Activated CD4-positive, alpha-beta T cell treated with anti-CD3 and anti-CD28 coated beads, Interleukin-2, amount 10 ng/mL, durations not matched to agents 24 days and 14 days (primary cell): Measurements from ENCODE around the gene RAD51B. TPM values are rescaled to one million over a fixed set of nuclear protein-coding genes. Genes with fewer than 3 reads are reported as not detected.

Experiments used
- DNase-seq: peaks from one replicate; pipeline ENCODE4 v3.0.0; 2022
- H3K27ac Mint-ChIP-seq: one replicate; pipeline ENCODE4 v1.8.0; 2022; ENCODE audit warnings: mild to moderate bottlenecking, mixed read lengths
- H3K27me3 Mint-ChIP-seq: one replicate; pipeline ENCODE4 v1.8.0; 2022; ENCODE audit warnings: mixed read lengths
- H3K36me3 Mint-ChIP-seq: one replicate; pipeline ENCODE4 v1.8.0; 2022; ENCODE audit warnings: low read depth, mild to moderate bottlenecking, mixed read lengths
- H3K4me1 Mint-ChIP-seq: one replicate; pipeline ENCODE4 v1.8.0; 2021; ENCODE audit warnings: mixed read lengths
- H3K4me3 Mint-ChIP-seq: one replicate; pipeline ENCODE4 v1.8.0; 2022; ENCODE audit warnings: mild to moderate bottlenecking, moderate library complexity, mixed read lengths
- H3K9me3 Mint-ChIP-seq: one replicate; pipeline ENCODE4 v1.8.0; 2021; ENCODE audit warnings: mixed read lengths
- intact Hi-C: fragments of 100-400 bp; cut with micrococcal nuclease; formaldehyde crosslinking; loops from one replicate; pipeline ENCODE4 v1.15.1; 2023
- total RNA-seq: library from RNA; stranded (reverse); gene quantifications from 2 replicates; pipeline ENCODE4 v1.2.3, GENCODE V29; 2022

The RAD51B gene
- total RNA-seq, 1 donor from 2014 or later: 29.3 TPM

DNA sequence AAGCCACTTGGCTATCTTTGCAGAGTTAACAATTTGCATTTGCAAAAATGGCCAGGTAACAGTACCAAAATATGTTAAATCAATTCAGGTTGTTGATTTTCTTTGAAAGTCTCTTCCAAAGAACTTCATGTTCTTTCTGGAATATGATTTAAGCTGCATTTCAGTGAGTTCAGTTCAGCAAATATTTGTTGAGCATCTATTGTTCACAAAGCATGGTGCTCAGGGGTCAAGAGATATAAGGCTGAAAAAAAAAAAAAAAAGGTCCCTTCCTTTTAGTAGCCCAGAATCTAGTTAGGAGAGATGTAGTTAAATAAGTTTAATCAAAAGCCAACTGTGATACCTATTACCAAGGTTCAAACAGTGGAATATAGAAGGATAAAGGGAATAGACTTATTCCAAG is 656.2 kb downstream of the RAD51B start:
- H3K27me3 Mint-ChIP-seq: no peaks in the 10 kb centered on the region
- peaks cover 3% of the 10 kb centered on the region for H3K4me1 Mint-ChIP-seq
- no peaks in the 10 kb centered on the region for H3K36me3 Mint-ChIP-seq
- H3K27ac Mint-ChIP-seq: no peak overlapping the region
- no peak overlapping the region for H3K4me3 Mint-ChIP-seq
- H3K9me3 Mint-ChIP-seq: no peaks in the 10 kb centered on the region
- DNase-seq: no peak
- intact Hi-C loops: no loop called here

GRCh38 chr14:68476212-68477109 is 656.9 kb downstream of the RAD51B start:
- intact Hi-C loops: no loop called here
- Mint-ChIP-seq H3K27ac (no peak overlapping the region), H3K4me1 (peaks cover 7% of the 10 kb centered on the region), H3K27me3 (no peaks in the 10 kb centered on the region), H3K4me3 (no peak overlapping the region), H3K36me3 (peaks cover 4% of the 10 kb centered on the region), H3K9me3 (no peaks in the 10 kb centered on the region)
- DNase-seq: no peak

GRCh38 chr14:68477110-68477455 is 657.5 kb downstream of the RAD51B start:
- Mint-ChIP-seq H3K27ac (no peak overlapping the region), H3K27me3 (no peaks in the 10 kb centered on the region), H3K4me3 (no peak overlapping the region), H3K4me1 (peaks cover 5% of the 10 kb centered on the region), H3K9me3 (no peaks in the 10 kb centered on the region), H3K36me3 (peaks cover 5% of the 10 kb centered on the region)
- DNase-seq: no peak
- intact Hi-C loops: no loop called here

- Mint-ChIP-seq H3K4me1 (peaks cover 8% of the 10 kb centered on the region), H3K27me3 (no peaks in the 10 kb centered on the region), H3K36me3 (peaks cover 5% of the 10 kb centered on the region), H3K27ac (no peak overlapping the region), H3K4me3 (no peak overlapping the region), H3K9me3 (no peaks in the 10 kb centered on the region)
- intact Hi-C loops: no loop called here
- no peak for DNase-seq
These were observed 658.0 kb downstream of the RAD51B start for GRCh38 chr14:68477461-68478085.

DNA sequence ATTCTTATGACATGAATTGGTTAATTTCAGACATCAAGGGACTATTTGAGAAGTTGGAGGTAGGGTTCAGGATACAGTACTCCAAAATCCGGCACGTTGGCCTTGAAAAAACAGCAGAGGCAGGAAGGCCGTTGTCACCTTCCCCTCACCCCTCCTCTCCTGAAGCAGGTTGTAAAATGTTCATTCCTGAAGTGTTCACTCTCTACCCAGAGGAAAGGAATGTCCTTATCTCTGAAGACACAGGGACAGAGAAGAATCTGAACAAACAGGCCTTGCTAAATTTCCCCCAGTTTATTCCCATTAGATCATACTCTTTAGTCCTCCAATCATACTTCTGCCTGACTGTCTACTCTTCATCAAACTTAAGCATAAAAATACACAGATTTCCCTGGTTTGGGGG is 659.7 kb downstream of the RAD51B start:
- H3K27ac Mint-ChIP-seq: no peak overlapping the region
- no peak for DNase-seq
- intact Hi-C loops: no loop called here
- H3K9me3 Mint-ChIP-seq: no peaks in the 10 kb centered on the region
- no peak overlapping the region for H3K4me3 Mint-ChIP-seq
- peaks cover 5% of the 10 kb centered on the region for H3K36me3 Mint-ChIP-seq
- peaks cover 23% of the 10 kb centered on the region for H3K4me1 Mint-ChIP-seq
- no peaks in the 10 kb centered on the region for H3K27me3 Mint-ChIP-seq

GRCh38 chr14:68482018-68482417 is 662.4 kb downstream of the RAD51B start:
- intact Hi-C loops: loop anchor here (2.0 to 10.0 kb wide), 3 partner anchors 13 to 310 kb away; partner anchors contain the start of gene ZFP36L1
- Mint-ChIP-seq H3K27ac (no peak overlapping the region), H3K27me3 (no peaks in the 10 kb centered on the region), H3K36me3 (peaks cover 5% of the 10 kb centered on the region), H3K4me3 (no peak overlapping the region), H3K4me1 (peaks cover 32% of the 10 kb centered on the region), H3K9me3 (no peaks in the 10 kb centered on the region)
- no peak for DNase-seq

DNA sequence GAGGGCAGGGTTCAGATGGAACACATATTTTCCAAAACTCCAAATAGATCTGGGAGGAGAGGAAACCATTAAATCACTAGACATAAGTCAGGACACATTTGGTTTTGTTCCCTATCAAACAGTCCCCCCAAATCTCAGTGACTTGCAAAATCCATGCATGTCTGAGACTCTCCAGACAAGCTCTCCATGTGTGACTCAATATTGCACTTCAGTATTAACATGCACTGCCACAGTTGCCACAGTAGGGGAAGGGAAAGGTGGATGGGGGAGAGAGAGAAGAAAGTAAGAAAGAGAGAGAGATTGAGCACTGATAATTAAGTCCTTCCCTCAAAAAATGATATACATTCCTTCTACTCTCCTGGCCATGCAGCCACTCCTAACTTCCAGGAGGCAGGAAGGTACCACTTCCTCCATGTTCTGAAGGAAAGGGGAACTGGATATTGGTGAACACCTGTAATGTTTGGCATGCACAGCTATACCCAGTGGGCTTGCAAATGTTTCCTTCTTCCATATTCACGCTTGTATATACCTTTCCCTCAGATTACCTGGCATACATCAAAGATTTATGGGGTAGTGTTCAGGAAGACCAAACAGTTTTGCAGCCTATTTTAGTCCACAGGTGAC is 663.3 kb downstream of the RAD51B start:
- intact Hi-C loops: loop anchor here (2.0 to 10.0 kb wide), 3 partner anchors 14 to 309 kb away; partner anchors contain the start of gene ZFP36L1
- H3K27me3 Mint-ChIP-seq: no peaks in the 10 kb centered on the region

GRCh38 chr14:68486033-68486732 is 666.6 kb downstream of the RAD51B start:
- intact Hi-C loops: loop anchor here (5.0 to 10.0 kb wide), 2 partner anchors 241 to 356 kb away; no protein-coding TSS in a partner anchor
- Mint-ChIP-seq H3K4me1 (peaks cover 36% of the 10 kb centered on the region), H3K36me3 (peaks cover 4% of the 10 kb centered on the region), H3K9me3 (no peaks in the 10 kb centered on the region), H3K27me3 (no peaks in the 10 kb centered on the region), H3K27ac (no peak overlapping the region), H3K4me3 (no peak overlapping the region)
- DNase-seq: no peak

More for the DNA sequence above, 663.3 kb downstream of the RAD51B start:
- H3K9me3 Mint-ChIP-seq: no peaks in the 10 kb centered on the region
- DNase-seq: no peak
- H3K36me3 Mint-ChIP-seq: peaks cover 5% of the 10 kb centered on the region
- H3K27ac Mint-ChIP-seq: no peak overlapping the region
- H3K4me3 Mint-ChIP-seq: peak overlapping the region; percentile 5
- H3K4me1 Mint-ChIP-seq: peaks cover 34% of the 10 kb centered on the region

GRCh38 chr14:68486809-68487208 is 667.2 kb downstream of the RAD51B start:
- Mint-ChIP-seq H3K9me3 (no peaks in the 10 kb centered on the region), H3K4me3 (no peak overlapping the region), H3K27me3 (no peaks in the 10 kb centered on the region), H3K36me3 (no peaks in the 10 kb centered on the region), H3K4me1 (peaks cover 33% of the 10 kb centered on the region), H3K27ac (no peak overlapping the region)
- no peak for DNase-seq
- intact Hi-C loops: loop anchor here (5.0 to 10.0 kb wide), 2 partner anchors 242 to 355 kb away; no protein-coding TSS in a partner anchor

GRCh38 chr14:68487805-68488590 is 668.4 kb downstream of the RAD51B start:
- Mint-ChIP-seq H3K9me3 (no peaks in the 10 kb centered on the region), H3K4me3 (no peak overlapping the region), H3K4me1 (peaks cover 25% of the 10 kb centered on the region), H3K27me3 (no peaks in the 10 kb centered on the region), H3K36me3 (no peaks in the 10 kb centered on the region), H3K27ac (no peak overlapping the region)
- DNase-seq: no peak
- intact Hi-C loops: loop anchor here (5.0 to 10.0 kb wide), 2 partner anchors 243 to 354 kb away; no protein-coding TSS in a partner anchor

DNA sequence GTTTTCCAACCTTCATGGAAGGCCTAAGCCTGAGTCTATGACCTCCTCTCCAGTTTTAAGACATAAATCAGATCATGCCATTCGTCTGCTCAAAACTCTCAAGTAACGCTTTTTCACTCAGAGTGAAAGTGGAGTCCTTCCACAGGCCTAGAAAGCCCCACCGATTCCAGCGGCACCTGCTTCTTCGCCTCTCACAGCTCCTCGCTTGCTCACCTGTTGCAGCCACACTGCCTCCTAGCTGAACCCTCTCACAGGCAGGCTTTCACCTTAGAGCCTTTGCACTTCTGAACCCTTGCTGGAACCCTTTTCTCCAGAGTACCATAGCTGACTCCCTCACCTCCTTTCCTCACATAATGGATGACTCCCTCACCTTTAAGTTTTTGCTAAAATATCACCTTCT is 672.2 kb downstream of the RAD51B start:
- DNase-seq: no peak
- no peak overlapping the region for H3K4me3 Mint-ChIP-seq
- H3K27me3 Mint-ChIP-seq: peaks cover 2% of the 10 kb centered on the region
- H3K36me3 Mint-ChIP-seq: no peaks in the 10 kb centered on the region
- H3K4me1 Mint-ChIP-seq: peaks cover 12% of the 10 kb centered on the region
- no peak overlapping the region for H3K27ac Mint-ChIP-seq
- H3K9me3 Mint-ChIP-seq: peaks cover 3% of the 10 kb centered on the region
- intact Hi-C loops: no loop called here

GRCh38 chr14:68492381-68493151 is 673.0 kb downstream of the RAD51B start:
- H3K27me3 Mint-ChIP-seq: peaks cover 2% of the 10 kb centered on the region
- peaks cover 12% of the 10 kb centered on the region for H3K4me1 Mint-ChIP-seq

More at GRCh38 chr14:68492381-68493151, 673.0 kb downstream of the RAD51B start:
- DNase-seq: no peak
- intact Hi-C loops: no loop called here
- Mint-ChIP-seq H3K27ac (no peak overlapping the region), H3K4me3 (no peak overlapping the region), H3K9me3 (peaks cover 3% of the 10 kb centered on the region), H3K36me3 (no peaks in the 10 kb centered on the region)
